Activated CD4-positive, CD25-positive, alpha-beta regulatory T cell treated with anti-CD3 and anti-CD28 coated beads, Interleukin-2, amount 50 U/mL, for 72 hours (primary cell): ENCODE measurements around the gene SPATA33.

Source experiments
- DNase-seq: peaks from one replicate; pipeline ENCODE4 v3.0.0; 2021

SPATA33 gene

GRCh38 chr16:89657442-89658220 lies at the start of gene SPATA33, which contains the start of gene CHMP1A:
TSS of gene SPATA33 (plus strand) at chr16:89657836. CDS start at chr16:89657912, 76 bp downstream.
TSS of gene CHMP1A (minus strand) at chr16:89657708. CDS start at chr16:89657588, 120 bp downstream.
- DNase-seq: peak; percentile 96

DNA sequence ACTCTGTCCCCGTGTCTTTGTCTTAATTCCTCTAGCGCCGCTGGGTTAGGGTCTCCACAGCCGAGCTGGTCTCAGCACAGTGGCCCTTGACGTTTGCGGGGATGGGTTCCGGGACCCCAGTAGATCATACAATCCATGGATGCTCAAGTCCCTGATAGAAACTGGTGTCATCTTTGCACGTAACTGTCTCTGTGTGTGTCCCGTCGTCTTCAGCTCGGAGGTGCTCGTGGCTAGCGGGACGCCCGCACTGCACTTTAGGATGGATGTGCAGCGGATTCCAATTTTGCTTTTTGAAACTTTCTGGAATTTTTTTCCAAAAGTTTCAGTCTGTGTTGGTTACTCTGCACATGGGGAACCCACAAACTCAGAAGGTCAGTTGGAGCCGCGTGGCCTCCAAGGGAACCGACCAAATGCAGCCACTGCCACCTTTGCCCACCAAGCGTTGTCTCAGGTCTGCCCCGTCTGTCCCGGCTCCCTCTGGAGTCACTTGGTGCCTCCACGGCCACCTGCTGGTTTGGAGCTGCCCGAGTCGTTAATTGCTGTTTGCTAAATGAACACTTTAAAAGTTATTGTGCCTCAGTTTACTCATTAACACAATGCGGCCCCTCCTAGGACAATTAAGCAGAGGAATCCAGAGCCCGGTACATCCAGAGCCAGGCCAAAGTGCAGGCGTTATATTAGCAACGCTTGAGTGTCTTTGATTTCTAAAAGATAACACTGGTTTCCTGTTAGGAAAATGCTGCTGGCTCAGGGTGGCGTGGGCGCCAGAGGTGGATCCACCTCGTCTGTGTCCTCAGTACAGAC lies 49.5 kb upstream of the SPATA33 start:
- DNase-seq: no peak

DNA sequence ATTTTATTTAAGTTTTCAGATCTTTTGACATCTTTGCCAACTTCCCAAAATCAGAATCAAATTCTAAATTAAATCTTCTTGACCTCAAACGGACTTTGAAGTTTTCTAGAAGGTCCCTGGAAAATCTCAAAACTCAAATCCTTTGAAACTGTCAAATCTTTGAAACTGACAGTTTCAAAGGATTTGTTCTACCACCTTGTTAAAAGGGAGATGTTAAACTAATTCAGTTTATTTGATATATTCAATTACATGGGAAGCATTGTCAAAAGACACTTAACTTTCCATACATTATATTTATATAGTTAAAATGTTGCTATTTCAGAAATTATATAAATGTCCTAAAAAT lies 47.6 kb upstream of the SPATA33 start:
- DNase-seq: no peak

GRCh38 chr16:89612415-89613166 lies 45.0 kb upstream of the SPATA33 start:
- no peak for DNase-seq

DNA sequence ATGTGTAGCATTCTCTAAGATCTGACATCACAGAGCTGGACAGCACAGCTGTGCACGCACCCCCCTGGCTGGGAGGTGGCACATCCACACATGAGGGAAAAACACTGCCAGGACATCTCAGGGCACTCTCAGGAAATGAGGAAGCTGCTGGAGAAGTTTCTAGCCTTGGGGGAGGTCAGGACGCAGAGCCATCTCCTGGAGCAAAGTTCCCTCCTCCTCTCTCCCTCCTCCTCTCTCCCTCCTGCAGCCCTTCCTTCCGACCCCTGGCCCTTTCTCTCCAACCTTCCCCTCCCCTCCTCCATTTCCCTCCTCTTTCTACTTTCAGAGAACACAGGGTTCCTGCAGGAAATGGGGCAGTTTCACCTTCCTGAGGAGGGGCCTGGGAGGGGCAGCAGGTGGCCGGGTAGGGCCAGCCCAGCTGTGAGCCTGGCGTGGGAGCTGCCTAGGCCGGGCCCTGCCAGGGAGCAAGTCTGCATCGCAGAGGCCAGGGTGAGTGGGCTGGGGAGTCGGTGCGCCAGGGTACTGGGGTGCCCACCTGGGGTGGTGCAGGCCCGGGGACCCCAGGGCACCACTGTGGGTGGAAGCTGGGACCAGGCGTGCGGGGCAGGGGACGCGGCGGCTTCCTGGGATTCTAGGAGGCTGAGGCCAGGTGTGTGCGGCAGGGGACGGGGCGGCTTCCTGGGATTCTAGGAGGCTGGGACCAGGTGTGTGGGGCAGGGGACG lies 44.2 kb upstream of the SPATA33 start, which contains the start of gene DPEP1:
TSS of gene DPEP1 (plus strand) at position 412 of the 723 bp plus-strand sequence. CDS start 16,769 bp downstream, outside the sequence.
- no peak for DNase-seq

DNA sequence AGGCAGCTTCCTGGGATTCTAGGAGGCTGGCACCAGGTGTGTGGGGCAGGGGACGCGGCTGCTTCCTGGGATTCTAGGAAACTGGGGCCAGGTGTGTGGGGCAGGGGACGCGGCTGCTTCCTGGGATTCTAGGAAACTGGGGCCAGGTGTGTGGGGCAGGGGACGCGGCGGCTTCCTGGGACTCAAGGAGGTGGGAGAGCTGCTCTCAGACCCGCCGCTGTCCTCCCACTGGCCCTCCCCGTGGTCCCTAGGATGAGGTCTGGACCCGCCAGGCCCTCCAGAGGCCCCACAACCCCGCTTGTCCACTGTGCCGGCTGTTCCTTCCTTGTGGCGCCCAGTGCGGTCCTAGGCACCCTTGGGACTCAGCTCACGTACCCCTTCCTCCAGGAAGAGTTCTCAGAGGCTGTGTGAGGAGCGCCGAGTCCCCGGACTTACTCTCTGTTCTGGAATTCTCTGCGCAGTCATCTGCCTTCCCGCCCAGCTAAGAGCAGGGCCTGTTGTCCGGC lies 43.6 kb upstream of the SPATA33 start:
- no peak for DNase-seq

- DNase-seq: no peak
Observed at GRCh38 chr16:89615176-89615575, 42.5 kb upstream of the SPATA33 start.

DNA sequence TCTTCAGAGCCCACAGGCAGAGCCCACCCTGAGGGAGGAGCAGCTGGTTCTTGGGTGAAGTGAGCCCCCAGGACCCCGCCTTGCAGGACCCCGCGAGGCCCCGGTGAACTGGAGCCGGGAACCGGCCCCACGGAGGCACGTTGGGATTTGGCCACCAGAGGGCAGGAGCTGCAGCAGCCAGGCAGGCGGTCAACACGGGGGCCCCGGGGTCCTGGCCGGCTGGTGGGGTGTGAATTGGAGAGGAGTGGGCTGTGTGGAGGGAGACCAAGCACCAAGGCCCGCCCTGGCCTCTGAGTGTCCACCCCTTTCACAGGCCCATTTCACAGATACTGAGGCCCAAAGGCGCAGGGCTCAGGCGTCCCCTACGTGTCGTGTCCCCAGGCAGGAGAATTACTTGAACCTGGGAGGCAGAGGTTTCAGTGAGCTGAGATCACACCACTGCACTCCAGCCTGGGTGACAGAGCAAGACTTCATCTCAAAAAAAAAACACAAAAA lies 42.0 kb upstream of the SPATA33 start:
- no peak for DNase-seq

DNA sequence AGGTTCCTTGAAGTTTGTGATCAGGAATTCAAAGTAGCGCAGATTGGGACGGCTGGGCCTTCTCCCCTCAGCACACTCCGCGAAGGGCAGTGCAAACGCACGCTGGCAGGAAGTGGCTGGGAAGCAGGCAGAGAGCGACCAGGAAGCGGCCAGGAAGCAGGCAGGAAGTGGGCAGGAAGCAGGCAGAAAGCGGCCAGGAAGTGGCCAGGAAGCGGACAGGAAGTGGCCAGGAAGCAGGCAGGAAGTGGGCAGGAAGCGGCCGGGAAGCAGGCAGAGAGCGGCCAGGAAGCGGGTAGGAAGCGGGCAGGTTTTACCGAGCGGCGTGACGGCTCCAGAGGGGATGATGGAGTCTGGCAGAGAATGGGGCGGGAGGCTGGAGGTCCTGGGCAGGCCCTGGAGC lies 41.0 kb upstream of the SPATA33 start:
- no peak for DNase-seq

DNA sequence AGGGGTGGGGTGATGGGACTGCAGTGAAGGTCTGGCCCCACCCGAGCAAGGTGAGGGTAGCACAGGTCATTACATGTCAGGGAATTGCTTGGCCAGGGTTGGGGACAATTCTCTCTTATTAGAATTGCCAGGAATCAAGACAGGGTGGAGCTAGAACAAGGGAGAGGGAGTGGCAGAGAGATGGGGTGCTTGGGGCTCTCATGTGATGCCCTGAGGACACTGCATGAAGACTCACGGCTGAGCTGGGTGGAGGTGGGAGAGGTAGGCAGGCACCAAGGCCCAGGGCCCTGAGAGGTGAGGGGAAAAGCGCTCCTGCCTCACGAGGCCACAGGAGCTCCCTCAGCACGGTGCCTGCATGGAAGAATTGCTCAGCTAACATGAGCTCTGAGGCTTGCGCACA lies 40.6 kb upstream of the SPATA33 start:
- DNase-seq: no peak

DNA sequence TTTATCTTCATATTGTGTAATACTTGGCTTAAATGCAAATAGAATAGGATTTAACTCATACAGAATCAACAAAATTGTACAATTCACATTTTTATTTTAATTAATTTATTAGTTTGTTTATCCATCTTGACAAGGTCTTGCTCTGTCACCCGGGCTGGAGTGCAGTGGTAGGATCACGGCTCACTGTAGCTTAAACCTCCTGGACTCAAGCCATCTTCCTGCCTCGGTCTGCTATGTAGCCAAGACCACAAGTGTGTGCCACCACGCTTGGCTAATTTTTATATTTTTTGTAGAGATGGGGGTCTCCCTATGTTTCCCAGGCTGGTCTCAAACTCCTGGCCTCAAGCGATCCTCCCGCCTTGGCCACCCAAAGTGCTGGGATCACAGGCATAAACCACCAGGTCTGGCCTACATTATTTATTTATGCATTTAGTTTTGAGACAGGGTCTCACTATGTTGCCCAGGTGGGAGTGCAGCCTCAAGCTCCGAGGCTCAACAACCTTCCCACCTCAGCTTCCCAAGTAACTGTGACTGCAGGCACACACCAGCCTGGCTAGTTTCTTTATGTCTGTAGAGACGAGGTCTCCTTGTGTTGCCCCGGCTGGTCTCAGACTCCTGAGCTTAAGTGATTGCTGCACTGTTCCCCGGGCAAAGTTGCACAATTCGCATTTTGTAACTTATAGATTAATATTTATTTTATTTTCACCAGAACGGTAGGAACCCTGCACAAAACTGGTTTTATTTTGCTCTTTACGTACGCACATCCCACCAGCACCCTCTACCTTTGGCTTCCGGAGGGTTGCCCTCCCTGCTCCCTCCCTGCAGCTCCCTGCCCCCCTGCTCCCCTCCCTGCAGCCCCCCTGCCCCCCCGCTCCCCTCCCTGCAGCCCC lies 39.3 kb upstream of the SPATA33 start:
- no peak for DNase-seq

DNA sequence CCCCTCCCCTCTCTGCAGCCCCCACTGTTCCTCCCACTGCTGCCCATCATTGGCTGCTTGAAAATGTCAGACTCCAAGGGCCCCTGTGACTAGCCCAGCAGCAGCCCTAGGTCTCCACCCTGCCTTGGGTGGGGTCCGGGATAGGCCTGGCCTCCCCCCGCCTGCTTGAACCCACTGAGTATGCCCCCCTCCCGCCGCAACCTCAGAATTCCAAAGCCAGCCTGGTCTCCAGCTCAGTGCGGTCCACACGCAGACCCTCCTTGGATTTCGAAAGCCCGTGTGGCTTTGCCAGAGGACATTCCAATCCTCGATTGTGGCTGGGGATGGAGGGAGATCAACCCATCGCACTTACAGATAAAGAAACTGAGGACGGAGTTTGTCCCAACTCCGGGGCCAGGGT lies 37.8 kb upstream of the SPATA33 start:
- no peak for DNase-seq

GRCh38 chr16:89620406-89620841 lies 37.2 kb upstream of the SPATA33 start:
- no peak for DNase-seq

- no peak for DNase-seq
Observed at GRCh38 chr16:89621136-89621697, 36.4 kb upstream of the SPATA33 start.

- no peak for DNase-seq
Observed at GRCh38 chr16:89621698-89622409, 35.8 kb upstream of the SPATA33 start.

- no peak for DNase-seq
Observed at GRCh38 chr16:89623511-89624261, 34.0 kb upstream of the SPATA33 start.

- no peak for DNase-seq
Observed at GRCh38 chr16:89624777-89625761, 32.6 kb upstream of the SPATA33 start.
